Activated effector memory CD4-positive, alpha-beta T cell treated with Interleukin-2 at 50 U/mL for 16 hours (primary cell): Measurements from ENCODE around the gene PLEK2.

Source experiments
- DNase-seq: peaks from one replicate; pipeline ENCODE4 v3.0.0-alpha.2; 2020

PLEK2 gene

GRCh38 chr14:67395876-67396189 lies 16.1 kb downstream of the PLEK2 start:
- no peak for DNase-seq

DNA sequence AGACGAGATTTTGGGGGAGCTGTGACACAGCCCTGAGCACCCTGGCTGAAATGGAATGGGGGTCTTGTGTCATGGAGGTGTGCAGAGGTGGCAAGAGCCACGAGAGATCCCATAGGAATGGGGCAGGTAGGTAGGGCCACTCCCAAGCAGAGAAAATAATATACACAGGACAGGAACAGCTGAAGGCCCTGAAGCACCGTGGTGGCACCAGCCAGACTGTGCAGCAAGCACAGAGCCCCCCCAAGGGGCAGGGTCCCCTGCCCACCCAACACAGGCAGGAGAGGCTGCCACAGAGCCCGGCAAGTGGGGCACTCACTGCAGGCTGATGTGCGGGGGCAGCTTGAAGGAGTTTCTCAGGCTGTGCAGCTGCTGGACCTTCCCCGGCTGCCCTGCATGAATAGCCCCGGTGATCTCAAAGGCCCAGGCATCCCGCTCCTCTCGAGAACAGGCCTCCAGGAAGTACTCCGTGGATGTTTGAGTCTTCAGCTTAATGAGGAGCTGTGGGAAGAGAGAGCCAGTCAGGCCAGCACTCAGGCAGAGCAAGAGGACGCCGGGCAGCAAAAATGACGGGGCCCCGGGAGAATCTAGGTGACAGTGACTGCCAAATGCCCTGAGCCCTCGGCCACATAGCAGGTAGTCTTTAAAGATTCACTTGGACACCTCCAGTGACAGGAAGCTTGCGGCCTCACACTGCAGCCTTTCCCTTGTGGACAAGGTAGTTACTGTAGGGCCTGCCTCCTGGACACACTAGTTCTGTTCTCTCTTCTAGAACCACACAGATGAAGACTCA lies 16.7 kb downstream of the PLEK2 start:
- no peak for DNase-seq

GRCh38 chr14:67393689-67394088 lies 18.3 kb downstream of the PLEK2 start:
- no peak for DNase-seq

GRCh38 chr14:67392800-67393199 lies 19.2 kb downstream of the PLEK2 start:
- DNase-seq: no peak

- no peak for DNase-seq
Observed at GRCh38 chr14:67392123-67392522, 19.8 kb downstream of the PLEK2 start.

DNA sequence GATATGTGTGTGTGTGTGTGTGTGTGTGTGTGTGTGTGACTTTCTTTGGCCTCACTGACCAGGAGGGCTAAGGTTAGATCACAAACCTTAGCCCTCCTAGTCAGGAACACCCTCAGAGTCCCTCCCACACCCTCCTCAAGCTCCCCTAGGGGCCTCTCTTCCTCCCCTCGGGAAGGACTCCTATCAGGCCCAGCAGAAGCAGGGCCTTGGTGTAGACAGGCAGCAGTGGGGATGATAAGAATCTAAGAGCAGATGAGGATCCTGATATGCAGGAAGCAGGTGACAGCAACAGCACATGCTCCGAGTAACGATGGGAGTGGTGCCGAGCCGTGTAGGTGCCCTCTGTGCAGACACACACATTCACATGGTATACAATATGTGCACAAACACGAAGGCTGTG lies 20.7 kb downstream of the PLEK2 start:
- DNase-seq: no peak

DNA sequence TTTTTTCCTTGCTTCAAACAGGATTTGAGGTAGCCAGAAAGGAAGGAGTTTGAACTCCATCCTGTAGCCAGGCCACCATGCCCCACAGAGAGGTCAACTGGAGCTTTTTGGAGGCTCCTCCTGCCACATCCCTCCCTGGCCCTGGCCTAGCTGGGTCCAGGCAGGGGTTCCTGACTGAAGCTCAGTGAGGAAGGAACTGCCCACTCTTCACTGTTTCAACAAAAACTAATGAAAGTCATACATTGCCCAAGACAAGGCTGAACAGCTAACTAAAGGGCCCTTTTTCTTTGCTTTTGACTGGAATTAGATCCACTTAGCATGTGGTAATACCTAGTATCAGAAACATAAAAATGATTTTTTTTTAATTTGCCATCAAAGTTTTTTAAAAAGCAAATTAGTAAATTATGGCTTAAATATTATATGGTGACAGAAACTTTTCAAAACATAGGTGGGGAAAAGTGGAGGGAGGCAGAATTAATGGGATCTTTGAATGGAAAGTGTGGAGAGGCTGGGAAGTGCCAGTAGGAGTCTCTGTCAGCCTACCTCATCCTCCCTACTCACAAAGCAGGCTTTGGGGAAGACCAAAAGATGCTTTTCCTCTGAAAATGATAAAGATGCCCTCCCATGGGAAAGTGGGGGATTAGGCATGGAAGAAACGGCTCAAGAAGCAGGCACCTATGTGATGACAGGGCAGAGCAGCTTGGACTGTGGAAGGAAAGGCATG lies 22.0 kb downstream of the PLEK2 start:
- DNase-seq: no peak

DNA sequence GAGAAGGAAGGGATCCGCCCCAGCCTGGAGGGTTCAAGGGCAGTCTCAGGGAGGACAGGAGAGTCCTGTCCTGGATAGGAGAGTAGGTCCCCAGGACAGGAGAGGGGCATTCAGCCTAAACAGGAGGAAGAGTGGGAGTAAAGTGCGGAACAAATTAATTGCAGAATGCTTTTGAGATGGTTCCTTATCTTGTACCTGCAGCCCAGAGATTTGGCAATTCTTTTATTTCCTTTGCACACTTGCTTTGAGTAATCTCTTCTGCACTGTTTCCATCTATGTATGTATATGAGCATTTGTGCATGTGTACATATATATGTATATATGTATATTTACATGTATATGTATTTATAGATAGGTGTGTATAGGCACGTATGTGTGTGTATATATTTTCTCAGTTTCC lies 22.7 kb downstream of the PLEK2 start:
- DNase-seq: no peak

- DNase-seq: no peak
Observed at GRCh38 chr14:67387195-67387594, 24.8 kb downstream of the PLEK2 start.

- no peak for DNase-seq
Observed at GRCh38 chr14:67385618-67386017, 26.3 kb downstream of the PLEK2 start.

GRCh38 chr14:67385120-67385519 lies 26.8 kb downstream of the PLEK2 start:
- no peak for DNase-seq

GRCh38 chr14:67377916-67378315 lies 34.0 kb downstream of the PLEK2 start:
- no peak for DNase-seq

DNA sequence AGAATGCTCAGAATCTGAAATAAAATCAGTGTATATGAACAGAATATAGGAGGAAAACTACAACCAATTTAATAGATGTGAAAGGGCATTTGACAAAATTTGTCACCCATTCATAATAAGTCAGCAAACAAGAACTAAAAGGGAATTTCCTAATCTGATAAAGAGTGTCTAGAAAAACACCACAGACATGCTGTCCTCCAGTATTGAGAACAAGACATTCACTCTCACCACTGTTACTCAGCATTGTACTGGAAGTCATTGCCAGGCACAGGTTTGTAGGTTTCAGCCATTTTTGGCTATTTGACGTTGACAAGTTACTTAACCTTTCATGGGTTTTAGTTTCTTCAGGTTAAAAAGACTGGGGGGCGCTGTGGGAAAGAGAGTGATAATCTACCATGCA lies 38.6 kb downstream of the PLEK2 start:
- DNase-seq: no peak

DNA sequence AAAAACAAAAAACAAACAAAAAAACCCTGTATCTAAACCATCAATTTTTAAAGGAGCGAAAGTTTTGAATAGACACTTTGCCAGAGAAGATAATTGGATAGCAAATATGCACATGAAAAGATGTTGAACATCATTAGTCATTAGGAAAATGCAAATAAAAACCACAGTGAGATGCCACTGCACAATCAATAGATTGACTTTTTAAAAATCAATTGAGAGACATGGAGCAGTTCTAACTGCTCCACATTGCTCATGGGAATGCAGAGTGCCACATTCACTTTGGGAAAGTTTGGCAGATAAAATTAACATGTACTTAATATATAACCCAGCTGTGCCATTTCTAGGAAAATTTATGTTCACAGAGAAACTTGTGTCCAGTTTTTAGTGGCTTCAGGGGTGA lies 39.1 kb downstream of the PLEK2 start:
- no peak for DNase-seq

GRCh38 chr14:67371247-67372148 lies 40.5 kb downstream of the PLEK2 start:
- no peak for DNase-seq

- DNase-seq: no peak
Observed at GRCh38 chr14:67370830-67371229, 41.1 kb downstream of the PLEK2 start.

DNA sequence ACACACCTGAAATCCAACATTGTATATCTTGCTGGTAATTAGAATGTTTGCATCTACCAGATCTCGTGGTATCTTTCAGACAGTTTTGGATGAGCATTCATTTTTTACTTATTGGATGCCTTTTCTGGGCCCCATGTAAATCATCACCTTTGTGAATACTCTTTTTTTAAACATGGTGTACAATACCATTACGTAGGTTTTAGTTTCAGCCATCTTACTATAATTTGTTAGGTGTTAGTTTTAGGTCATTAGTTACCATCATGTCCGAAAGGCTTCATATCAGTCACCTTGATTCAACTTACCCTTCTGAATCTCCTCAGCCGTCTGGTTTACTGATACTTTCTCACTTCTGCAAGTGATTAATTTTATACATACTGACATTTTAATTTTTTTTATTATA lies 46.5 kb downstream of the PLEK2 start:
- DNase-seq: no peak

- no peak for DNase-seq
Observed at GRCh38 chr14:67360470-67361206, 51.3 kb downstream of the PLEK2 start.

DNA sequence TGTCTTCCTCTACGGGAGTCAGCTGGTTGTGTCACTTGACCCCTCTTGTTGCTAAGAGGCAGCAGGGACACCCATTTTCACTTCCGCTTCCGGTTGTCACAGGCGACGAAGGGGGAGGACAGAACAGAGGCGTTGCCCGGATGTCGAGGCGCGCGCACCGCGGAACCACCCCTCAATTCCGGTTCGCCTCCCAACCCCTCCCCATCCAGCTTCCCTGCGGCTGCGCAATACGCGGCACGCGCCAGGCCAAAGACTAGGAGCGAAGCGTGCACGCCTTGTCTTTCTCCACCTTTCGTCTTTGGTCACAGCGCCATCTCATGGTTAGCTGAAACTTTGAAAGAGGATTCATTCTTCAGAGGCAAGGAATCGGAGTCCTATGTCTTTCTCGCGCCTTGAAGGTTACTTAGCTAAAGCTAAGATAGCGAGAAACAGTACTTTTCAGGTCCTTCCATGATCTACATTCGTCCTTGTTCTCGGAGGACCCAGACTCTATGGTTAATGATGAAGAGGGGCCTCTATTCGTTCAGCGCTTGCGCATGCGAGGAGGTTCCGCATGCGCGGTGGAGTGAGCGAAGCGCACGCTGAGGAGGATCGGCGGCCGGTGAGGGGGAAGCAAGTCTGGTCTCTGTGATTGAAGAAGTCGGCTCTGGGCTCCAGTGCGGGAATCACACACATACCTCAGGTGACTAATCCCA lies 52.0 kb downstream of the PLEK2 start, which contains the start of the genes ATP6V1D and EIF2S1:
Gene ATP6V1D, minus strand, starts transcription at position 30 of the 695 bp plus-strand sequence. CDS start 106 bp downstream, outside the sequence.
Gene EIF2S1, plus strand, starts transcription at position 554 of the 695 bp plus-strand sequence. CDS start 4,440 bp downstream, outside the sequence.
- peak; percentile 99 for DNase-seq

DNA sequence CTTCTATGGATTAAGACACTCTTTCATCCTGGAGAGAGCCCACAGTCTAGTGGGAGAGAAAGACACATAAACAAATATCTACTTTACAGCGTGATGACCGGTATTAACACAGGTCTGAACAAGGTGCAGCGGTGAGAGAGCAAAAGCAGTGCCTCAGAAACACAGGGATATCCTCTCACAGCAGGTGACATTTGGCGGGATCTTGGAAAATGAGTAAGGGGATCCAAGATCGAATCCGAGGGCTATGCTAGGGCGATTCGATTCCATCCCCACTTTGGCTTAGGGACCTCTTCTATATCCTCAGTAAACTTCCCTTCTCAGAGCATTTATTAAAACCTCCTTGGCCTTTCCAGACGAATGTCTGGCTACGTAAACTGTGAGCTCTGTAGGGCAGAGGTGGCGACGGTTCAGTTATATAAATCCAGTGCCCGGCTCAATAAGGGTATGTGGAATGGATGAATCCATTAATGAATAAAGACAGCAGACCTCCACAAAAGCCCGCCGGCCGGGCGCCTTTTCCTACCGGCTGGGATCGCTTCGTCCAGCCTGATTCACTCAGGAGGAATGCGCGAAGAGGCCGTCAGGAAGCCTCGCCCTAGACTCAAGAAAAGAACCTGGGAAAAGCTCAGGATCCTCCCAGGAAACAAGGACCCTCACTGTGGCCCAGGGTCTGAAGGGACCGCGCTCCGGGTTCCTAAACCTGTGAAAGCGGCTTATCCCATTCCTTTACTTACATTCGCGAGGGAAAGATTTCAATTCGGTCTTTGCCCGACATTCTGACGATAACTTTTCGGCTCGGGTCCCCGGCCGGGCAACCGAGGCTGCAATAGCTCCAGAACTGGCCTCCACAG lies 52.8 kb downstream of the PLEK2 start:
- DNase-seq: no peak

DNA sequence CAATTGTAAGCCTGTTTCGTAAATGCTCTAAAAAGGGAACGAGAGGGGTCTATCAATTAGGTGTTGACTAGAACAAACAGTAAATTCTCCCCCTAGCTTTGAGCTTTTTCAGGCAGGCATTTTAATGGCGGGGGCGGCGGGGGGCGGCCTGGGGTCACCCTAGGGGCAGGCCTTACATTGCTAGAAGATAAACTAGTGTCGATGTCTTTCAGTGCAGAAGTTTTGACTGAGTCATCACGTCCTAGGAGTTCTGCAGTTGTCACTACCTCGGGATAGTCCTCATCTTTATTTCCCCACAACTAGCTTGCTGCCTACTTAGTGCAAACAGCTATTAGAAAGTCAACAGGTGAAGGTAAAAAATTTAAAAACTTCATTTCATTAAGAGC lies 54.0 kb downstream of the PLEK2 start:
- DNase-seq: no peak
